GM12864 (cell line): ENCODE measurements around the gene NOL3.

ENCODE experiments used
- DNase-seq: peaks from one replicate; pipeline ENCODE4 v3.0.0-alpha.2; 2011; ENCODE audit warnings: low read depth
- H3K4me3 ChIP-seq: 2 replicates; pipeline ENCODE4 v1.5.1; 2011; ENCODE audit warnings: mild to moderate bottlenecking, low read depth, low read length, control low read depth
- TF ChIP-seq, protein P1 (sequence below): IDR thresholded peaks from 2 replicates; pipeline ENCODE4 v1.5.1; 2011; ENCODE audit warnings: low read depth, mild to moderate bottlenecking, moderate library complexity, low read length, control low read depth, inconsistent platforms; ENCODE audit errors: missing control alignments

The NOL3 gene

GRCh38 chr16:67166110-67166547 lies 4.2 kb upstream of the NOL3 start:
- no peak overlapping the region for H3K4me3 ChIP-seq
- DNase-seq, result no peak
- TF ChIP-seq, protein P1, sequence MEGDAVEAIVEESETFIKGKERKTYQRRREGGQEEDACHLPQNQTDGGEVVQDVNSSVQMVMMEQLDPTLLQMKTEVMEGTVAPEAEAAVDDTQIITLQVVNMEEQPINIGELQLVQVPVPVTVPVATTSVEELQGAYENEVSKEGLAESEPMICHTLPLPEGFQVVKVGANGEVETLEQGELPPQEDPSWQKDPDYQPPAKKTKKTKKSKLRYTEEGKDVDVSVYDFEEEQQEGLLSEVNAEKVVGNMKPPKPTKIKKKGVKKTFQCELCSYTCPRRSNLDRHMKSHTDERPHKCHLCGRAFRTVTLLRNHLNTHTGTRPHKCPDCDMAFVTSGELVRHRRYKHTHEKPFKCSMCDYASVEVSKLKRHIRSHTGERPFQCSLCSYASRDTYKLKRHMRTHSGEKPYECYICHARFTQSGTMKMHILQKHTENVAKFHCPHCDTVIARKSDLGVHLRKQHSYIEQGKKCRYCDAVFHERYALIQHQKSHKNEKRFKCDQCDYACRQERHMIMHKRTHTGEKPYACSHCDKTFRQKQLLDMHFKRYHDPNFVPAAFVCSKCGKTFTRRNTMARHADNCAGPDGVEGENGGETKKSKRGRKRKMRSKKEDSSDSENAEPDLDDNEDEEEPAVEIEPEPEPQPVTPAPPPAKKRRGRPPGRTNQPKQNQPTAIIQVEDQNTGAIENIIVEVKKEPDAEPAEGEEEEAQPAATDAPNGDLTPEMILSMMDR, result no peak

- no peak overlapping the region for H3K4me3 ChIP-seq
- no peak for DNase-seq
- TF ChIP-seq, protein P1, result no peak
Measured at GRCh38 chr16:67166598-67167168, 3.7 kb upstream of the NOL3 start.

- TF ChIP-seq, protein P1, result no peak
- H3K4me3 ChIP-seq, result no peak overlapping the region
- DNase-seq, result no peak
Measured at GRCh38 chr16:67167588-67167987, 2.8 kb upstream of the NOL3 start.

- TF ChIP-seq, protein P1, result no peak
- no peak overlapping the region for H3K4me3 ChIP-seq
- DNase-seq, result no peak
Measured at GRCh38 chr16:67169011-67169451, 1.3 kb upstream of the NOL3 start.

DNA sequence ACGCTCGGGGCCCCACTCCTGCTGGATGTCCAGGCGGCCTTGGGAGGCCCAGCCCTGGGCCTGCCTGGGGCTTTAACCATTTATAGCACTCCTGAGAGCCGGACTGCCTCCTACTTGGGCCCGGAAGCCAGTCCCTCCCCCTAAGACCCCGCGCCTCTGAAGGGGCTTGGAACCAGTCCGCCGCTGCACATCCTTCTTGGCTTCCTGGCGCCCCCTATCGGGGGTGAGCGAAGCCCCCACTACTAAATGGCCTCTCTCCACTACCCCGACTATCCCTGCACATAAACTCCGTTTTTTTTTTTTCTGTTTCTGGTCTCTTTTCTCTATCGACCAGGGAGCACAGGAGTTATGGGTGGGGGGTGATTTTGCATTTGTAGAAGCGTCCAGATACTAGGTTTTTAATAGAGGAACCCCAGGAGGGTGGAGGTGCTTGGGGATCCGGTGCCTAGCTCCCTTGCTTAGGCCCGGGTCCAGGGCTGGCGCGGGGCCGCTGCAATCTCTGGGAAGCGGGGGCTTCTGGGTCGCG lies 633 bp upstream of the NOL3 start:
- TF ChIP-seq, protein P1, result peak; percentile 80
- DNase-seq, result no peak
- peak overlapping the region; percentile 61 for H3K4me3 ChIP-seq

GRCh38 chr16:67170949-67171649 lies 761 bp downstream of the NOL3 start:
- TF ChIP-seq, protein P1, result no peak
- DNase-seq, result no peak
- H3K4me3 ChIP-seq, result peak overlapping the region; percentile 61
